GM23338 (cell line): ENCODE results near the gene APOL1. TPM values are rescaled to one million over a fixed set of nuclear protein-coding genes. Genes with fewer than 3 reads are reported as not detected.

Experiments used
- ATAC-seq: fragments of 200-7000 bp; cut with Tn5 transposase; 3 replicates; pipeline ENCODE4 v1.9.1; 2020
- DNase-seq: peaks from one replicate; pipeline ENCODE4 v3.0.0-alpha.2; 2015; ENCODE audit warnings: low spot score
- H2AFZ ChIP-seq: fragments of 200-600 bp; sonication (generic); 2 replicates; pipeline ENCODE4 v1.8.0; 2016; ENCODE audit warnings: antibody characterized with exemption, mild to moderate bottlenecking, moderate library complexity
- H3F3A ChIP-seq: fragments of 200-600 bp; sonication (generic); replicated peaks from 2 replicates; pipeline ENCODE4 v1.8.0; 2017; ENCODE audit warnings: antibody characterized with exemption, mixed run types, low read depth
- H3K27ac ChIP-seq: fragments of 200-600 bp; sonication (generic); 2 replicates; pipeline ENCODE4 v1.6.1; 2016; ENCODE audit warnings: low read depth
- H3K27me3 ChIP-seq: fragments of 200-600 bp; sonication (generic); 2 replicates; pipeline ENCODE4 v1.8.0; 2016; ENCODE audit warnings: mild to moderate bottlenecking, mixed run types, moderate library complexity; ENCODE audit not compliant: insufficient read depth
- H3K36me3 ChIP-seq: fragments of 200-600 bp; sonication (generic); 2 replicates; pipeline ENCODE4 v1.8.0; 2016; ENCODE audit warnings: mild to moderate bottlenecking; ENCODE audit not compliant: insufficient read depth
- H3K4me1 ChIP-seq: fragments of 200-600 bp; sonication (generic); 2 replicates; pipeline ENCODE4 v1.8.0; 2016; ENCODE audit warnings: mild to moderate bottlenecking, moderate library complexity; ENCODE audit not compliant: insufficient read depth
- H3K4me2 ChIP-seq: fragments of 200-600 bp; sonication (generic); 2 replicates; pipeline ENCODE4 v1.7.1; 2017; ENCODE audit warnings: mixed run types
- H3K4me3 ChIP-seq: fragments of 200-600 bp; sonication (generic); 2 replicates; pipeline ENCODE4 v1.6.1; 2016; ENCODE audit warnings: mixed run types
- H3K79me2 ChIP-seq: fragments of 200-600 bp; sonication (generic); replicated peaks from 2 replicates; pipeline ENCODE4 v1.8.0; 2017; ENCODE audit warnings: mild to moderate bottlenecking; ENCODE audit not compliant: insufficient read depth
- H3K9me2 ChIP-seq: fragments of 200-600 bp; sonication (generic); 2 replicates; pipeline ENCODE4 v1.8.0; 2017; ENCODE audit not compliant: insufficient read depth
- H4K20me1 ChIP-seq: fragments of 200-600 bp; sonication (generic); replicated peaks from 2 replicates; pipeline ENCODE4 v1.8.0; 2017; ENCODE audit warnings: mild to moderate bottlenecking; ENCODE audit not compliant: insufficient read depth
- H3K27ac Mint-ChIP-seq: 2 replicates; pipeline ENCODE4 v1.8.0; 2020; ENCODE audit warnings: inconsistent platforms, mild to moderate bottlenecking, moderate library complexity, mixed read lengths
- H3K27me3 Mint-ChIP-seq: 3 replicates; pipeline ENCODE4 v1.8.0; 2022; ENCODE audit warnings: low read depth, mild to moderate bottlenecking, moderate library complexity, mixed read lengths, inconsistent platforms; ENCODE audit not compliant: insufficient read depth, poor library complexity
- H3K36me3 Mint-ChIP-seq: 3 replicates; pipeline ENCODE4 v1.8.0; 2021; ENCODE audit warnings: low read depth, mild to moderate bottlenecking, inconsistent platforms, moderate library complexity, mixed read lengths
- H3K4me1 Mint-ChIP-seq: 3 replicates; pipeline ENCODE4 v1.8.0; 2020; ENCODE audit warnings: mild to moderate bottlenecking, inconsistent platforms, mixed read lengths
- H3K4me3 Mint-ChIP-seq: 3 replicates; pipeline ENCODE4 v1.8.0; 2021; ENCODE audit warnings: moderate library complexity, mild to moderate bottlenecking, inconsistent platforms, mixed read lengths
- H3K9me3 Mint-ChIP-seq: 3 replicates; pipeline ENCODE4 v1.8.0; 2020; ENCODE audit warnings: moderate library complexity, mild to moderate bottlenecking, inconsistent platforms, mixed read lengths
- REST ChIP-seq: IDR thresholded peaks from one replicate; pipeline ENCODE4 v1.6.1; 2018; ENCODE audit warnings: antibody characterized with exemption; ENCODE audit not compliant: unreplicated experiment
- ZNF331 ChIP-seq: fragments of 250-450 bp; sonication (Bioruptor Pico); IDR thresholded peaks from 2 replicates; pipeline ENCODE4 v1.5.0; 2020; ENCODE audit warnings: low read depth, mild to moderate bottlenecking, moderate library complexity
- ZNF462 ChIP-seq: fragments of 250-450 bp; sonication (Bioruptor Pico); IDR thresholded peaks from 2 replicates; pipeline ENCODE4 v1.5.0; 2020; ENCODE audit warnings: mild to moderate bottlenecking, moderate library complexity
- polyA plus RNA-seq: library from polyadenylated mRNA; unstranded; fragments of >200 nt; fragmentation: Nextera tagmentation; extraction: Ambion mirVana; gene quantifications from 2 replicates; pipeline ENCODE4 v1.2.1, GENCODE V29; 2016
- total RNA-seq: library from RNA; depleted of rRNA; stranded (reverse); fragments of >200 nt; shearing (Covaris generic); gene quantifications from 2 replicates; pipeline ENCODE4 v1.2.3, GENCODE V29; 2014

APOL1 gene
- total and polyA plus RNA-seq, 2 experiments from 2014 or later, result 0.11 TPM; not detected in 1

- H3F3A ChIP-seq, result no peaks in the 10 kb centered on the region
- no peak overlapping the region for H3K4me3 ChIP-seq
- H3K27ac Mint-ChIP-seq, result peak overlapping the region; percentile 96
- H3K36me3 Mint-ChIP-seq, result no peaks in the 10 kb centered on the region
- peak overlapping the region; percentile 54 for H3K4me3 Mint-ChIP-seq
- H3K27me3 Mint-ChIP-seq, result peaks cover 13% of the 10 kb centered on the region
- H4K20me1 ChIP-seq, result no peaks in the 10 kb centered on the region
- no peaks in the 10 kb centered on the region; the same call in 2 of the 3 replicates for H3K9me3 Mint-ChIP-seq
- DNase-seq (no peak), ATAC-seq (peak; percentile 53)
- no peaks in the 10 kb centered on the region for H3K9me2 ChIP-seq
- peak overlapping the region; percentile 68 for H3K4me2 ChIP-seq
- no peaks in the 10 kb centered on the region for H3K27me3 ChIP-seq
- TF ChIP-seq ZNF462, result no peak
- TF ChIP-seq ZNF331 (CRISPR knock-in tag), result no peak
- no peak for TF ChIP-seq REST
- no peaks in the 10 kb centered on the region for H3K79me2 ChIP-seq
- no peaks in the 10 kb centered on the region for H3K36me3 ChIP-seq
- peak overlapping the region; percentile 67 for H2AFZ ChIP-seq
- H3K4me1 ChIP-seq, result peaks cover 21% of the 10 kb centered on the region
- H3K27ac ChIP-seq, result peak overlapping the region; percentile 17; the same call in 1 of the 2 replicates
- peaks cover 26% of the 10 kb centered on the region for H3K4me1 Mint-ChIP-seq
These were observed 6.8 kb downstream of the APOL1 start for GRCh38 chr22:36259615-36260300.
